ENCODE measurements around the gene RNF152. TPM values are rescaled to one million over a fixed set of nuclear protein-coding genes. Genes with fewer than 3 reads are reported as not detected.

The RNF152 gene
- total RNA-seq, 2 donors from 2014 or later: 29.8 to 50.1 TPM

GRCh38 chr18:61917818-61918217, 25.0 kb upstream of the RNF152 start:
- no peak for DNase-seq
- Histone ChIP-seq H3K36me3 (no peaks in the 10 kb centered on the region), H3K4me3 (no peak overlapping the region), H3K27me3 (no peaks in the 10 kb centered on the region), H3K27ac (no peak overlapping the region), H3K9ac (ENCODE audit: low read depth in 2 of 2, low read length in 2 of 2) (no peak overlapping the region), H3K4me1 (no peaks in the 10 kb centered on the region), H3K9me3 (no peaks in the 10 kb centered on the region)
- intact Hi-C loops (cut with DNase I): no loop called here
- TF ChIP-seq CTCF (IDR thresholded peaks at IDR 0.05): no peak

- TF ChIP-seq CTCF (IDR thresholded peaks at IDR 0.05): no peak
Observed at GRCh38 chr18:61912476-61912875, 19.7 kb upstream of the RNF152 start.

GRCh38 chr18:61910101-61910500, 17.3 kb upstream of the RNF152 start:
- H3K36me3 ChIP-seq: no peaks in the 10 kb centered on the region
- no peaks in the 10 kb centered on the region for H3K9me3 ChIP-seq
- no peak overlapping the region for H3K4me3 ChIP-seq
- no peak overlapping the region for H3K9ac ChIP-seq (ENCODE audit: low read depth in 2 of 2, low read length in 2 of 2)
- no peaks in the 10 kb centered on the region for H3K4me1 ChIP-seq
- TF ChIP-seq CTCF (IDR thresholded peaks at IDR 0.05): no peak
- intact Hi-C loops (cut with DNase I): no loop called here
- no peak overlapping the region for H3K27ac ChIP-seq
- no peak for DNase-seq
- no peaks in the 10 kb centered on the region for H3K27me3 ChIP-seq

More at GRCh38 chr18:61912476-61912875, 19.7 kb upstream of the RNF152 start:
- Histone ChIP-seq H3K4me3 (no peak overlapping the region), H3K9me3 (no peaks in the 10 kb centered on the region), H3K27me3 (no peaks in the 10 kb centered on the region), H3K9ac (ENCODE audit: low read depth in 2 of 2, low read length in 2 of 2) (no peak overlapping the region), H3K36me3 (no peaks in the 10 kb centered on the region), H3K4me1 (no peaks in the 10 kb centered on the region), H3K27ac (no peak overlapping the region)
- no peak for DNase-seq
- intact Hi-C loops (cut with DNase I): no loop called here

GRCh38 chr18:61908661-61909060, 15.9 kb upstream of the RNF152 start:
- Histone ChIP-seq H3K9me3 (no peaks in the 10 kb centered on the region), H3K4me1 (no peaks in the 10 kb centered on the region), H3K9ac (ENCODE audit: low read depth in 2 of 2, low read length in 2 of 2) (no peak overlapping the region), H3K27me3 (no peaks in the 10 kb centered on the region), H3K4me3 (no peak overlapping the region), H3K27ac (no peak overlapping the region), H3K36me3 (no peaks in the 10 kb centered on the region)
- TF ChIP-seq CTCF (IDR thresholded peaks at IDR 0.05): no peak
- DNase-seq: no peak
- intact Hi-C loops (cut with DNase I): loop anchor here (10.0 kb wide), 2 partner anchors 216 to 354 kb away; no protein-coding TSS in a partner anchor

- peak; percentile 56 for DNase-seq
- TF ChIP-seq CTCF (IDR thresholded peaks at IDR 0.05): peak; percentile 93
- Histone ChIP-seq H3K36me3 (no peaks in the 10 kb centered on the region), H3K9me3 (no peaks in the 10 kb centered on the region), H3K27ac (no peak overlapping the region), H3K9ac (ENCODE audit: low read depth in 2 of 2, low read length in 2 of 2) (no peak overlapping the region), H3K4me1 (no peaks in the 10 kb centered on the region), H3K4me3 (no peak overlapping the region), H3K27me3 (no peaks in the 10 kb centered on the region)
- intact Hi-C loops (cut with DNase I): loop anchor here (5.0 to 10.0 kb wide), 3 partner anchors 223 to 347 kb away; no protein-coding TSS in a partner anchor
Observed at GRCh38 chr18:61901323-61901986, 8.6 kb upstream of the RNF152 start.
